B cell (primary cell): ENCODE results near the gene TBC1D22A. TPM values are rescaled to one million over a fixed set of nuclear protein-coding genes. Genes with fewer than 3 reads are reported as not detected.

ENCODE experiments used
- ATAC-seq: fragments of 200-7000 bp; cut with Tn5 transposase; one replicate; pipeline ENCODE4 v1.10.0; 2021; ENCODE audit warnings: low read depth, mild to moderate bottlenecking, moderate number of reproducible peaks, moderate library complexity
- CTCF ChIA-PET: fragments of 350-600 bp; sonication (Branson Sonifier 250); formaldehyde crosslinking; loops from one replicate; lab custom pipeline; 2021; ENCODE audit warnings: antibody characterized with exemption, inconsistent platforms; lab: Charles Lee
- POLR2A ChIA-PET: fragments of 350-600 bp; sonication (Branson Sonifier 250); formaldehyde crosslinking; loops from one replicate; lab custom pipeline; 2021; ENCODE audit warnings: antibody characterized with exemption; lab: Charles Lee
- DNase-seq: peaks from one replicate; pipeline ENCODE4 v3.0.0; 2013
- H2AFZ ChIP-seq: 2 replicates; pipeline ENCODE4 v1.6.1; 2012; ENCODE audit warnings: mild to moderate bottlenecking, low read depth, low read length; ENCODE audit not compliant: insufficient read depth, poor library complexity, severe bottlenecking
- H3K27ac ChIP-seq, 2 donors: 1 replicate in 1 of 2; 2 replicates in 1 of 2; pipeline ENCODE4 v1.5.1; 2012 to 2013; ENCODE audit warnings: low read length in 2 of 2, mild to moderate bottlenecking in 2 of 2, moderate library complexity in 1 of 2
- H3K27me3 ChIP-seq, 4 experiments: fragments of 200-600 bp in 1 of 4; sonication (generic) in 1 of 4; replicated peaks in 1 of 4; 1 replicate in 2 of 4; 2 replicates in 2 of 4; pipeline versions ENCODE4 v1.6.1 to v1.7.0; 2013 to 2016; ENCODE audit warnings: low read length in 3 of 4, mild to moderate bottlenecking in 2 of 4, mixed read lengths in 1 of 4, moderate library complexity in 1 of 4; ENCODE audit not compliant: insufficient read depth in 4 of 4, control insufficient read depth in 3 of 4; ENCODE audit errors: control extremely low read depth in 1 of 4
- H3K36me3 ChIP-seq, 2 experiments: replicated peaks in 1 of 2; 1 replicate in 1 of 2; 2 replicates in 1 of 2; pipeline versions ENCODE4 v1.6.1 to v1.7.1; 2013; ENCODE audit warnings: low read length in 1 of 2; ENCODE audit not compliant: insufficient read depth in 2 of 2, control insufficient read depth in 1 of 2; ENCODE audit errors: control extremely low read depth in 1 of 2, extremely low read depth in 1 of 2
- H3K4me1 ChIP-seq, 2 donors: fragments of 200-600 bp in 1 of 2; sonication (generic) in 1 of 2; 1 replicate in 1 of 2; 2 replicates in 1 of 2; pipeline versions ENCODE4 v1.5.1 to v1.6.1; 2013 to 2017; ENCODE audit warnings: low read length in 2 of 2; ENCODE audit not compliant: control insufficient read depth in 2 of 2, insufficient read depth in 2 of 2
- H3K4me2 ChIP-seq: replicated peaks from 2 replicates; pipeline ENCODE3; 2012; ENCODE audit warnings: mild to moderate bottlenecking, low read depth, low read length; ENCODE audit not compliant: poor library complexity, severe bottlenecking
- H3K4me3 ChIP-seq, 5 experiments: fragments of 200-600 bp in 1 of 5; sonication (generic) in 1 of 5; 1 replicate in 3 of 5; 2 replicates in 2 of 5; pipeline versions ENCODE4 v1.5.1 to v1.7.0; 2011 to 2016; ENCODE audit warnings: low read length in 4 of 5, mild to moderate bottlenecking in 4 of 5, low read depth in 2 of 5, control low read depth in 1 of 5, moderate library complexity in 1 of 5; ENCODE audit not compliant: insufficient read depth in 1 of 5; ENCODE audit errors: control extremely low read depth in 1 of 5, extremely low read depth in 1 of 5
- H3K79me2 ChIP-seq: fragments of 200-600 bp; sonication (generic); one replicate; pipeline ENCODE4 v1.6.0; 2016; ENCODE audit warnings: low read length; ENCODE audit not compliant: control insufficient read depth, insufficient read depth
- H3K9ac ChIP-seq: fragments of 200-600 bp; sonication (generic); 2 replicates; pipeline ENCODE4 v1.6.1; 2017; ENCODE audit warnings: mild to moderate bottlenecking, low read length, moderate library complexity
- H3K9me3 ChIP-seq, 3 donors: one replicate each; pipeline versions ENCODE4 v1.6.1 to v1.7.1; 2013; ENCODE audit warnings: low read length in 2 of 3; ENCODE audit not compliant: control insufficient read depth in 2 of 3, insufficient read depth in 1 of 3; ENCODE audit errors: control extremely low read depth in 1 of 3
- H4K20me1 ChIP-seq: 2 replicates; pipeline ENCODE4 v1.6.0; 2012; ENCODE audit warnings: mild to moderate bottlenecking, low read length; ENCODE audit not compliant: insufficient read depth, control insufficient read depth, poor library complexity, severe bottlenecking
- H3K27ac Mint-ChIP-seq: one replicate; pipeline ENCODE4 v1.8.0; 2021; ENCODE audit warnings: mixed read lengths
- H3K27me3 Mint-ChIP-seq: one replicate; pipeline ENCODE4 v1.8.0; 2021; ENCODE audit warnings: mixed read lengths
- H3K4me1 Mint-ChIP-seq: one replicate; pipeline ENCODE4 v1.8.0; 2021; ENCODE audit warnings: mixed read lengths
- H3K4me3 Mint-ChIP-seq: one replicate; pipeline ENCODE4 v1.8.0; 2021; ENCODE audit warnings: mixed read lengths
- H3K9me3 Mint-ChIP-seq: one replicate; pipeline ENCODE4 v1.8.0; 2022; ENCODE audit warnings: mixed read lengths; ENCODE audit not compliant: insufficient read depth
- CTCF ChIP-seq: fragments of 200-600 bp; IDR thresholded peaks from one replicate; pipeline ENCODE4 v1.8.0; 2022; ENCODE audit warnings: antibody characterized with exemption, mild to moderate bottlenecking
- EZH2 ChIP-seq: IDR thresholded peaks from 2 replicates; pipeline ENCODE4 v1.6.1; 2012; ENCODE audit warnings: borderline replicate concordance, low read depth, mild to moderate bottlenecking, moderate library complexity, low read length; ENCODE audit not compliant: insufficient read depth, poor library complexity, severe bottlenecking
- WGBS: methylation state at CpG from one replicate; pipeline ENCODE4 v1.1.5; 2013; ENCODE audit warnings: missing lambda C conversion rate; ENCODE audit not compliant: insufficient coverage; 5-methylcytosine and 5-hydroxymethylcytosine counted together
- intact Hi-C: fragments of 100-400 bp; cut with micrococcal nuclease; formaldehyde crosslinking; loops from one replicate; pipeline ENCODE4 v1.10.0; 2022
- polyA plus RNA-seq: library from polyadenylated mRNA; depleted of rRNA; stranded (reverse); fragments of >200 nt; gene quantifications from 2 replicates; pipeline ENCODE4 v1.2.3, GENCODE V29; 2012
- total RNA-seq, 2 donors: library from RNA; stranded (reverse); fragments of 120-200 nt in 1 of 2; gene quantifications; 1 replicate in 1 of 2; 2 replicates in 1 of 2; pipeline versions ENCODE4 v1.2.3 to v1.2.4, GENCODE V29; 2013 to 2022

The TBC1D22A gene
- total and polyA plus RNA-seq, 2 donors (not counting 1 experiment from before 2014, with no cell fraction given): 73.8 to 128 TPM

DNA sequence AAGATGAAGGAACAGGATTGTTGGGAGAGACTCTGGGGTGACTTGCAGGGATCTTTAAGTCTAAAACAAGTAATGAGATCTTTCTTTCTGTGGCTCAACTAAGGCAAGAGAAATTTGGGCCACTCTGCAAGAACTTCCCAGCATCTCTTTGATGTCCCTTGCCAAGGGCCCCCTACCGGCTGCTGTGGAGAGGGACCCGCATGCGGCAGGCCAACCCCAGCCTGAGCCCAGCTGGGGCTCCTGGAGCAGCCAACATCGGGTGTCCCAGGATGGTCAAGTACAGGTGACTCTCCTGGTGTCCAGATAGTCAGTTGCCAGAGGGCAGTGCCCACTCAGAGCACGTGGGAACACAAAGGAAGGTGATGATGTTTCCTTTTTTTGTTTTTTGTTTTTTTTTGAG, 363.2 kb downstream of the TBC1D22A start:
- H3K4me3 Mint-ChIP-seq: no peak overlapping the region
- no peaks in the 10 kb centered on the region for H3K9me3 Mint-ChIP-seq
- H3K27ac Mint-ChIP-seq: no peak overlapping the region
- Histone ChIP-seq H3K4me2 (no peak overlapping the region), H3K9me3 (peaks cover 0 to 4% (median 0%) of the 10 kb centered on the region in 3 donors), H3K36me3 (peaks cover 0 to 17% of the 10 kb centered on the region in 2 experiments), H3K27me3 (no peaks in the 10 kb centered on the region), H3K9ac (no peak overlapping the region), H3K4me3 (no peak overlapping the region), H3K4me1 (no peaks in the 10 kb centered on the region), H4K20me1 (peaks cover 54% of the 10 kb centered on the region), H3K79me2 (no peaks in the 10 kb centered on the region), H3K27ac (no peak overlapping the region), H2AFZ (no peak overlapping the region)
- no peak for ATAC-seq
- ChIA-PET CTCF (no interaction called here), POLR2A (no interaction called here)
- 92% methylated on average over 4 of the region's 5 CpGs for WGBS
- H3K4me1 Mint-ChIP-seq: peaks cover 11% of the 10 kb centered on the region
- DNase-seq: no peak
- intact Hi-C loops: no loop called here
- no peaks in the 10 kb centered on the region for H3K27me3 Mint-ChIP-seq
- TF ChIP-seq EZH2: no peak
- no peak for TF ChIP-seq CTCF

GRCh38 chr22:47126344-47126811, 363.9 kb downstream of the TBC1D22A start:
- Histone ChIP-seq H3K9ac (no peak overlapping the region), H3K4me2 (no peak overlapping the region), H4K20me1 (peaks cover 62% of the 10 kb centered on the region), H3K27me3 (no peaks in the 10 kb centered on the region), H3K9me3 (peaks cover 0 to 4% (median 0%) of the 10 kb centered on the region in 3 donors), H3K36me3 (peaks cover 0 to 21% of the 10 kb centered on the region in 2 experiments), H3K79me2 (no peaks in the 10 kb centered on the region), H3K27ac (no peak overlapping the region), H3K4me1 (no peaks in the 10 kb centered on the region), H3K4me3 (no peak overlapping the region), H2AFZ (no peak overlapping the region)
- Mint-ChIP-seq H3K27me3 (no peaks in the 10 kb centered on the region), H3K4me1 (peaks cover 11% of the 10 kb centered on the region), H3K9me3 (no peaks in the 10 kb centered on the region), H3K4me3 (no peak overlapping the region), H3K27ac (no peak overlapping the region)
- ATAC-seq: no peak
- WGBS: 96% methylated on average over 10 of the region's 10 CpGs
- CTCF ChIA-PET: no interaction called here
- POLR2A ChIA-PET: no interaction called here
- DNase-seq: no peak
- intact Hi-C loops: no loop called here
- TF ChIP-seq EZH2 (no peak), CTCF (no peak)
